GM19395 (cell line): ENCODE data around the gene ISG20L2.
"Not testable (repeated sequence)": the region's sequence is repeated elsewhere in the genome, so short reads cannot be mapped to it uniquely, and the experiment has no call there.

ENCODE experiments used
- ATAC-seq: cut with Tn5 transposase; IDR thresholded peaks from one replicate; pipeline ENCODE4 v1.9.1; 2021; ENCODE audit warnings: mild to moderate bottlenecking, moderate library complexity; ENCODE audit not compliant: unreplicated experiment

Gene ISG20L2, protein sequence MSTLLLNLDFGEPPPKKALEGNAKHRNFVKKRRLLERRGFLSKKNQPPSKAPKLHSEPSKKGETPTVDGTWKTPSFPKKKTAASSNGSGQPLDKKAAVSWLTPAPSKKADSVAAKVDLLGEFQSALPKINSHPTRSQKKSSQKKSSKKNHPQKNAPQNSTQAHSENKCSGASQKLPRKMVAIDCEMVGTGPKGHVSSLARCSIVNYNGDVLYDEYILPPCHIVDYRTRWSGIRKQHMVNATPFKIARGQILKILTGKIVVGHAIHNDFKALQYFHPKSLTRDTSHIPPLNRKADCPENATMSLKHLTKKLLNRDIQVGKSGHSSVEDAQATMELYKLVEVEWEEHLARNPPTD

GRCh38 chr1:156728599-156729462 lies at the start of gene ISG20L2:
Gene ISG20L2, minus strand, starts transcription at chr1:156728766. Its CDS starts 1,114 bp downstream, at chr1:156727652.
- ATAC-seq = peak; percentile 89

GRCh38 chr1:156777573-156777972 lies 49.0 kb upstream of the ISG20L2 start:
- no peak for ATAC-seq

- ATAC-seq = no peak
Observed at GRCh38 chr1:156776942-156777341, 48.4 kb upstream of the ISG20L2 start.

- no peak for ATAC-seq
Observed at GRCh38 chr1:156775799-156776198, 47.2 kb upstream of the ISG20L2 start.

GRCh38 chr1:156773607-156774006 lies 45.0 kb upstream of the ISG20L2 start:
- ATAC-seq = no peak

- ATAC-seq = no peak
Observed at GRCh38 chr1:156772728-156773497, 44.3 kb upstream of the ISG20L2 start.

- ATAC-seq = no peak
Observed at GRCh38 chr1:156772222-156772621, 43.7 kb upstream of the ISG20L2 start.

- no peak for ATAC-seq
Observed at GRCh38 chr1:156768610-156769295, 40.2 kb upstream of the ISG20L2 start.

DNA sequence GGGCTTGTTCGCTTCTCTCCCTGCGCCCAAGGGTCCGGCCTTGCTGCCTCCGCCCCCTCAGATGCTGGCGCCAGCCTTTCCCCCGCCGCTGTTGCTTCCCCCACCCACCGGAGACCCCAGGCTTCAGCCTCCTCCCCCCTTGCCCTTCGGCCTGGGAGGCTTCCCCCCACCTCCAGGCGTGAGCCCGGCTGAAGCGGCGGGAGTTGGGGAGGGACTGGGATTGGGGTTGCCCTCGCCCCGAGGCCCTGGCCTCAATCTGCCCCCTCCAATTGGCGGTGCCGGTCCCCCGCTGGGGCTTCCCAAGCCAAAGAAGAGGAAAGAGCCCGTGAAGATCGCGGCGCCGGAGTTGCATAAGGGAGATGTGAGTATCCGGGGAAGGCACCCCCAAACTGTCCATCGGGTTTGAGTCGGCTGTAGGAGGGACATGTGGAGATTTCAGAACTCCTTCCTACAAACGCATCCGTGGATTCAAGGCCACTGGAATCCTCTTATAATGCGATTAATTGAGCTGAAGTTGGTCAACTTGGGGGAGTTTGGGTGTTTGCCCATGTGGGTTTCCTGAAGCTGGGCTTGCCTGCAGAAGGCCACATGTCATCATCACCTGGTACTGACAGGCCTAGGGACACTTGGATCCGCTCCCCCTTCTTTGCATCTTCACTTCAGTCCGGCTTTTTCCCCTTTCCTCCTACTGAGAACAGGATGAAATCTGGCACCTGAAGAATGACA lies 39.5 kb upstream of the ISG20L2 start:
- ATAC-seq = no peak

DNA sequence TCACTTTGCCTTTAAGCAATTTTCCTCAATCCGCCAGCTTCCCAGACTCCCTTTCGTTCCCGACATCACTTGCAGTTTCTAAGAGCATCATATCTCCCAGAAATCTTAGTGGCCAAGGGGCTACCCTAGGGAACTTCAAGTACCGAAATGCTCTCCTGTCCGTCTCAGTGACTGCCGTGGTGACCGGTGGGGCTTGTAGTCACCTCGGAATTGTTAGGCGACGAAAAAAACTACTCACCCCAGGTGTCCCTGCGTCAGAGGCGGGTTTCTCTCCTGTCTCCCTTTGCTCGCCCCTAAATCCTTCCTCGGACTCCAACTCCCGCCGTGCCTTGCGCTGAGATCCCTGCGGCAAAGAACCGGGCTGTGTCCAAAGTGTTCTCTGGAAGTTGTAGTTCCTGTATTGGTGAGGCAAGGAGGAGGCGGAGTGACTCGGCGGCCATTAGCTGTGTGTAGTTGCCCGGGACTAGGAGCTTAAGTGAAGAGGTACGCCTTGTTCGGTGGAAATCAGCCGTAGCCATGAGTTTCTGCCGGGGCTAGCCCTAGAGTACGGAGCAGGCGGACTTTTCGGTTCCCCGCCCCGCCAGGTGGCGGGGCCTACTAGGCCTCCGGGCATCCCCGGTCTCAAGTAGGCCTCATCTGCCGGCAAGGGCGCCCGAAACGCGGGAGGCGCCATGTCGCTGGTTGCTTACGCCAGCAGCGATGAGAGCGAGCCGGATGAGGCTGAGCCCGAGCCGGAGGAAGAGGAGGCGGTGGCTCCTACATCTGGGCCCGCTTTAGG lies 38.7 kb upstream of the ISG20L2 start, which contains the start of gene PRCC:
PRCC (plus strand) TSS at position 435 of the 778 bp plus-strand sequence; CDS start at position 672, 237 bp downstream.
- peak; percentile 97 for ATAC-seq

DNA sequence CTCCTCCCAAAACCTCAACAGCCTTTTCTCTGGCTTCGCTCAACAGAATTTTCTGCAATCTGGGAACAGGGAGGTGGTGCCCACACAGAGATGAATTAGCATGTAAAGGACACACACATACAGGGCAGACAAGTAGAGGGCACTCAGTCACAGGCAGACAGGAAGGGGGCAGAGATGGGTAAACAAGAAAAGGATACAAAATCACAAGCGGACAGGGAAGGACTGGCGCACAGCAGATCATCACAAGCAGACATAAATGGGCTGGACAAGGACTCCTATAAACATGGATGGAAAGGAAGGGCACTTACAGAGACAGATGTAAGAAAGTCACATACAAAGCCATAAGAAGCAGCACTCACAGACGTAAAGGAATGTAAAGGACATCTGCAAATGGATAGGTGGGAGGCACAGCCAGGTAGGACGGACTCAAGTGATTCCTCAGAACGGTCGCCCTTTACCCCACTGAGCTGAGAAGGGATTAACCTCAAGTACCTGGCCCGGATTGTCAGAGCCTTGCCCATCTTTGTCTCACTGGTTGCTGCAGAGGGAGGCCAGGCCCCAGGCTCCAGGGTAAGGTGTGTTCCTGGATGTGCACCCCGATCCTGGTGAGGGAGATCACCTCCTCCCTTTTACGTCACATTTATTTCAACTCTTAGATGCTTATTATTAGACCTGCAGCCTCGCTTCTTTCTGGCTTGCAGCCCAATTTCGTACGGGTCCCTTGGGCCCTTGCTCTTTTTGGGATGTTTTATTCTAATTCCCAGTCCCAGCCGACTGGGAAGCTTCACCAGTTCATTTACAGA lies 37.9 kb upstream of the ISG20L2 start:
- peak; percentile 28 for ATAC-seq

DNA sequence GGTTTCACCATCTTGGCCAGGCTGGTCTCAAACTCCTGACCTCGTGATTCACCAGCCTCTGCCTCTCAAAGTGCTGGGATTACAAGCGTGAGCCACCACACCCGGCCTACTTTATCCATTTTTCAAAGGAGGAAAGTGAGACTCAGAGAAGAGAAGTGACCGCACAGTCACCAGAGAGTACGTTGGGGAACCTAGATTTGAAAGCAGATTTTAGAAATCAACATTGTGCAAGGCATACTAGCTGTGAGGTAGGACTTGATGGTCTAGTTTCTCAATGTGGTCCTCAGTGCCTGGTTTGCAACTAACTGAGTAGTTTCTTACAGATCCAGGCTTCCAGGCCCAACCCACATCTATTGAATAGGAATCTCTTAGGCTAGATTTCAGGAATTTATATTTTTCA lies 37.1 kb upstream of the ISG20L2 start:
- ATAC-seq = no peak

DNA sequence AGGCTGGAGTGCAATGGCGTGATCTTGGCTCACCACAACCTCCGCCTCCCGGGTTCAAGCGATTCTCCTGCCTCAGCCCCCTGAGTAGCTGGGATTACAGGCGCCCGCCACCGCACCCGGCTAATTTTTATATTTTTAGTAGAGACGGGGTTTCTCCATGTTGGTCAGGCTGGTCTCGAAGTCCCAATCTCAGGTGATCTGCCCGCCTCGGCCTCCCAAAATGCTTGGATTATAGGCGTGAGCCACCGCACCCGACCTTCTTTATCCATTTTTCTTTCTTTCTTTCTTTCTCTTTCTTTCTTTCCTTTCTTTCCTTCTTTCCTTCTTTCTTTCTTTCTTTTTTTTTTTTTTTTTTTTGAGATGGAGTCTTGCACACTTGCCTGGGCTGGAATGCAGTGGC lies 36.6 kb upstream of the ISG20L2 start:
- not testable (repeated sequence) for ATAC-seq

- ATAC-seq = no peak
Observed at GRCh38 chr1:156760796-156761104, 32.2 kb upstream of the ISG20L2 start.

- no peak for ATAC-seq
Observed at GRCh38 chr1:156760092-156760795, 31.7 kb upstream of the ISG20L2 start.

- not testable (repeated sequence) for ATAC-seq
Observed at GRCh38 chr1:156757572-156758253, 29.1 kb upstream of the ISG20L2 start.

DNA sequence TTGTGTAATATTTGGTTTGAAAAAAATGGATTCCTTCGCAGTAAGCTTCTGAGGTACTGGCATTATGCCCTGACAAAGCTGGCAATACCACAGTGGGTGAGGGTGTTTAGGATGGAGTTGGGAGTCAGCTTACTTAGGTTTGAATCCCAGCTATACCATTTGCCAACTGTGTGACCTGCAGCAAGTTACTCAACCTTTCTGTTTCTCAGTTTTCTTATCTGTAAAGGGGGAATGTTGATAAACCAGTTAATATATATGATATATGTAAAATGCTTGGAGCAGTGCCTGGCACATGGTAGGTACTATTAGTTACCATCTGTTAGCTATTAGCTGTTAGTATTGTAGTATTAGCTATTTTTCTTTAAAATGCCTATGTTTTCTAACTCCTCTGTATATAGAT lies 27.8 kb upstream of the ISG20L2 start:
- no peak for ATAC-seq
